MCF 10A (cell line): Measurements from ENCODE around the gene MCTS1. TPM values are rescaled to one million over a fixed set of nuclear protein-coding genes. Genes with fewer than 3 reads are reported as not detected.
"Not testable (repeated sequence)": the region's sequence is repeated elsewhere in the genome, so short reads cannot be mapped to it uniquely, and the experiment has no call there.

Experiments
- BruUV-seq: library from RNA; stranded (reverse); fragments of 400-500 nt; replicated peaks from 2 replicates; lab custom pipeline; 2021; lab: Mats Ljungman, UMichigan
- CTCF ChIA-PET: fragments of 300-600 bp; sonication (Branson Sonifier 250); formaldehyde crosslinking; extraction: SDS; loops from one replicate; lab custom pipeline; 2021; ENCODE audit warnings: antibody characterized with exemption, inconsistent platforms; lab: Yijun Ruan, JAX
- POLR2A ChIA-PET: fragments of 300-600, 350-650 bp; sonication (Branson Sonifier 250); formaldehyde crosslinking; extraction: SDS; loops from one replicate; lab custom pipeline; 2020; ENCODE audit warnings: antibody characterized with exemption, inconsistent platforms; lab: Yijun Ruan, JAX
- DNase-seq: peaks from one replicate; pipeline ENCODE4 v3.0.0-alpha.2; 2018; ENCODE audit not compliant: unreplicated experiment
- H3K27ac Mint-ChIP-seq: one replicate; pipeline ENCODE4 v1.8.0; 2022; ENCODE audit warnings: mild to moderate bottlenecking, low read depth, mixed read lengths; ENCODE audit not compliant: unreplicated experiment
- H3K27me3 Mint-ChIP-seq: one replicate; pipeline ENCODE4 v1.8.0; 2022; ENCODE audit warnings: mixed read lengths; ENCODE audit not compliant: insufficient read depth, unreplicated experiment
- H3K36me3 Mint-ChIP-seq: one replicate; pipeline ENCODE4 v1.8.0; 2022; ENCODE audit warnings: mild to moderate bottlenecking, moderate library complexity, mixed read lengths; ENCODE audit not compliant: insufficient read depth, unreplicated experiment
- H3K4me1 Mint-ChIP-seq: one replicate; pipeline ENCODE4 v1.8.0; 2022; ENCODE audit warnings: mixed read lengths; ENCODE audit not compliant: insufficient read depth, unreplicated experiment
- H3K4me3 Mint-ChIP-seq: one replicate; pipeline ENCODE4 v1.8.0; 2022; ENCODE audit warnings: mild to moderate bottlenecking, moderate library complexity, mixed read lengths; ENCODE audit not compliant: unreplicated experiment
- H3K9me3 Mint-ChIP-seq: one replicate; pipeline ENCODE4 v1.8.0; 2022; ENCODE audit warnings: mixed read lengths; ENCODE audit not compliant: unreplicated experiment
- intact Hi-C: fragments of 100-400 bp; cut with micrococcal nuclease; formaldehyde crosslinking; loops from 2 replicates; pipeline ENCODE4 v1.14.1; 2022
- total RNA-seq: library from RNA; stranded (reverse); gene quantifications from 2 replicates; pipeline ENCODE4 v1.2.3, GENCODE V29; 2022
- TF ChIP-seq, protein P1 (sequence below): fragments of 200-600 bp; IDR thresholded peaks from one replicate; pipeline ENCODE4 v1.8.0; 2022; ENCODE audit warnings: antibody characterized with exemption, mild to moderate bottlenecking; ENCODE audit not compliant: unreplicated experiment

Gene MCTS1
- total RNA-seq, 1 experiment from 2014 or later, result 64.9 TPM

DNA sequence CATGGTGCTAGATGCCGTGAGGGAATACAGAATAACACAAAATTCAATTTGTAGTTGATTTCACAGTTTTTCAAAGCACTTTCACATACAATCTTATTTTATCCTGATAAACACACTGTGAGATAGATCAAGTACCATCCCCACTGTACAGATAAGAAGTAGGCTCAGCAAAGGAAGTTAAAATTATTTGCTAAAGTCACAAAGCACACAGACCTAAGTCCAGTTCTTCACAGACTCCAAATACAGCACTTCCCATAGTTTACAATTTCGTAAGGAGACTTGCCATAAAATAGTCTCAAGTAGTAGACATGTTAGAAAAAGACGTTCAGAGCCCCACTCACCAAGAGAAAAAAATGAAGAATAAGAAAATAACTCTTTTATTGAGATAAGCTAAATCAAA is 35.3 kb upstream of the MCTS1 start:
- BruUV-seq, result no TSS peak

DNA sequence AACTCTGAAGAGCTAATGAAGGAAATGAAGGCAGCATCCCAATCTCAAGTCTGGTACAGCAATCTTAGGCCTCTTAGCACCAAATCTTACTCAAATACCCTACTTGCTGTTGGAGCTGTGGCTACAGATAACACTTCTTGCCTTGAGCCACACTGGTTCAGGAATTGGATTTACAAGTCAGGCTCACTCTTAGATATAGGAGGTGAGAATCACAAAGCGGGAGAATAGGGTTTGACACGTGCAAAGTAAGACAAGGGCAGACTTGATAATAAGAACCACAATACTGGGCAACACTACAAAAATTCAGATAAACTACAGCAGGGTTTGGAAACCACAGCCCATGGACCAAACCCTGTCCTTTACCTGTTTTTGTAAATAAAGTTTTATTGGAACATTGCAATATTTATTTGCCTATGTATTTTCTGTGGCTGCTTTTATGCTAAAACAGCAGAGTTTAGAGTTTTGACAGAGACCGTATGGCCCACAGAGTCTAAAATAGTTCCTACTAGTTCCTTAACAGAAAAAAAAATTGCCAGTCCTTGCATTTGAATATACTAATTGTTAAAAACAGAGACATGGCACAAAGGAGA is 33.8 kb upstream of the MCTS1 start:
- Mint-ChIP-seq H3K36me3 (peaks cover 5% of the 10 kb centered on the region), H3K27me3 (peaks cover 21% of the 10 kb centered on the region), H3K4me1 (no peaks in the 10 kb centered on the region), H3K4me3 (no peak overlapping the region), H3K27ac (no peak overlapping the region), H3K9me3 (no peaks in the 10 kb centered on the region)
- no peak for DNase-seq
- ChIA-PET CTCF (interaction anchor here (0.5 kb wide), 1 partner anchor 623 kb away, joined by 3 read pairs; no protein-coding TSS in a partner anchor), POLR2A (no interaction called here)
- no TSS peak for BruUV-seq
- TF ChIP-seq, protein P1, sequence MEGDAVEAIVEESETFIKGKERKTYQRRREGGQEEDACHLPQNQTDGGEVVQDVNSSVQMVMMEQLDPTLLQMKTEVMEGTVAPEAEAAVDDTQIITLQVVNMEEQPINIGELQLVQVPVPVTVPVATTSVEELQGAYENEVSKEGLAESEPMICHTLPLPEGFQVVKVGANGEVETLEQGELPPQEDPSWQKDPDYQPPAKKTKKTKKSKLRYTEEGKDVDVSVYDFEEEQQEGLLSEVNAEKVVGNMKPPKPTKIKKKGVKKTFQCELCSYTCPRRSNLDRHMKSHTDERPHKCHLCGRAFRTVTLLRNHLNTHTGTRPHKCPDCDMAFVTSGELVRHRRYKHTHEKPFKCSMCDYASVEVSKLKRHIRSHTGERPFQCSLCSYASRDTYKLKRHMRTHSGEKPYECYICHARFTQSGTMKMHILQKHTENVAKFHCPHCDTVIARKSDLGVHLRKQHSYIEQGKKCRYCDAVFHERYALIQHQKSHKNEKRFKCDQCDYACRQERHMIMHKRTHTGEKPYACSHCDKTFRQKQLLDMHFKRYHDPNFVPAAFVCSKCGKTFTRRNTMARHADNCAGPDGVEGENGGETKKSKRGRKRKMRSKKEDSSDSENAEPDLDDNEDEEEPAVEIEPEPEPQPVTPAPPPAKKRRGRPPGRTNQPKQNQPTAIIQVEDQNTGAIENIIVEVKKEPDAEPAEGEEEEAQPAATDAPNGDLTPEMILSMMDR, result no peak
- intact Hi-C loops, result no loop called here

More for the DNA sequence above, 35.3 kb upstream of the MCTS1 start:
- DNase-seq, result no peak
- ChIA-PET POLR2A (interaction anchor here (0.7 to 2.9 kb wide), 3 partner anchors 10 to 777 kb away, joined by 3 to 16 read pairs (median 4); partner anchors contain the start of genes MCTS1 and RPL39), CTCF (interaction anchor here (0.6 to 0.7 kb wide), 2 partner anchors 16 to 186 kb away, joined by 5 to 6 read pairs; no protein-coding TSS in a partner anchor)
- no peak overlapping the region for H3K27ac Mint-ChIP-seq
- H3K9me3 Mint-ChIP-seq, result no peaks in the 10 kb centered on the region
- H3K36me3 Mint-ChIP-seq, result peaks cover 5% of the 10 kb centered on the region
- intact Hi-C loops, result no loop called here
- TF ChIP-seq, protein P1, result no peak
- H3K27me3 Mint-ChIP-seq, result peaks cover 11% of the 10 kb centered on the region
- H3K4me1 Mint-ChIP-seq, result no peaks in the 10 kb centered on the region
- no peak overlapping the region for H3K4me3 Mint-ChIP-seq

DNA sequence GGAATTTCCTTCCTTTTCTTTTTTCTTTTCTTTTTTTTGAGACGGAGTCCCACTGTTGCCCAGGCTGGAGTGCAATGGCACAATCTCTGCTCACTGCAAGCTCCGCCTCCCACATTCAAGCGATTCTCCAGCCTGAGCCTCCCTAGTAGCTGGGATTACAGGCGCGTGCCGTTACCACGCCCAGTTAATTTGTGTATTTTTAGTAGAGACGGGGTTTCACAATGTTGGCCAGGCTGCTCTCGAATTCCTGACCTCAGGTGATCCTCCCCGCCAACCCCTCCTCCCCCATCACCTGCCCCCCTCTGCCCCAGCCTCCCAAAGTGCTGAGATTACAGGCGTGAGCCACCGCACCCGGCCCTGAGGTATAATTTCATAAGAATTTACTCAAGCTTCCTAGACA is 30.1 kb upstream of the MCTS1 start:
- POLR2A ChIA-PET, intact Hi-C loops, H3K4me3 Mint-ChIP-seq, DNase-seq, BruUV-seq, H3K9me3 Mint-ChIP-seq, CTCF ChIA-PET, H3K27ac Mint-ChIP-seq, H3K36me3 Mint-ChIP-seq, H3K4me1 Mint-ChIP-seq: not testable (repeated sequence)
- H3K27me3 Mint-ChIP-seq, result peaks cover 42% of the 10 kb centered on the region

DNA sequence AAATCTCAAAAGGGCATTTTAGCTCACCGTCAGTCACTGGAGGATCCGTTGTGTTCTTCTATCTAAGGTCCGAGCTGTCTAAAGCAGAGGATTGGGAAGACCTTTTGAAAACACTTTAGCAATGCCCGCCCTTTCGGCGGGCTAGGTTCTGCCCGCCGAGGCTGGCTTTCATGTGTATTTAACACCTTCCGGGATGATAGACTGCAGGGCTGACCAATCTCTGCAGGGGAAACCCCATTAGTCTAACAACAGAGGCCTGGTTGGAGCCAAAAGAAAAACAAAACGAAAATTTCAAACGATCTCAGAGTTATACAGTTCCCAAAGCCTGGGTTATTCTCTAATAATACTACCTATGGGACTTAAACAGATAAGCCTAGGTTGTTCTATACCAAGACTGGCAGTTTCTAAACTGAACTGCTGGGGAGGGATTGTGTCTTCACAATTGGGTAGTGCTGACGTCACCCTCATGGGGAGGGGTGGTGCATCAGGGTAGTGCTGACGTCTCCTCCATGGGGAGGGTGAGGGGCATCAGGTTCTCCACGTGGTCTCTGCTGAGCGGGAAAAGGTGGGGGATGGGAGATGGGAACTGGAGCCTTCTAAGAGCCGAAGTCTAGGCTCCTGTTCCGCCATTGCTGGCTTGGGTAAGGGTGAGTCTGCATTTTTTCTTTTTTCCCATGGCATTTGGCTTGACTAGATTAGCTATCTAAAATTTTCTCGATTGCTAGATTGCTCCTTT is 28.4 kb upstream of the MCTS1 start:
- POLR2A ChIA-PET, result interaction anchor here (0.7 to 1.2 kb wide), 2 partner anchors 29 to 42 kb away, joined by 3 to 5 read pairs; partner anchors contain the start of gene MCTS1

More for the DNA sequence above, 28.4 kb upstream of the MCTS1 start:
- Mint-ChIP-seq H3K36me3 (peaks cover 5% of the 10 kb centered on the region), H3K9me3 (no peaks in the 10 kb centered on the region), H3K27ac (no peak overlapping the region), H3K27me3 (peaks cover 42% of the 10 kb centered on the region), H3K4me1 (no peaks in the 10 kb centered on the region), H3K4me3 (no peak overlapping the region)
- intact Hi-C loops, result no loop called here
- TF ChIP-seq, protein P1, result no peak
- CTCF ChIA-PET, result interaction anchor here (0.6 kb wide), 1 partner anchor 33 kb away, joined by 4 read pairs; no protein-coding TSS in a partner anchor
- no peak for DNase-seq
- BruUV-seq, result no TSS peak
